HepG2 (cell line): ENCODE measurements around the gene CACNA1F. TPM values are rescaled to one million over a fixed set of nuclear protein-coding genes. Genes with fewer than 3 reads are reported as not detected.

Experiments used
- ATF3 ChIP-seq: sonication (generic); formaldehyde crosslinking; IDR thresholded peaks from 2 replicates; pipeline ENCODE4 v1.4.0; 2020; ENCODE audit warnings: missing genetic modification reagents
- BRD4 ChIP-seq: sonication (generic); formaldehyde crosslinking; IDR thresholded peaks from 2 replicates; pipeline ENCODE4 v1.4.0; 2020; ENCODE audit warnings: missing genetic modification reagents
- FOXO4 ChIP-seq: sonication (generic); formaldehyde crosslinking; conservative IDR thresholded peaks from 2 replicates; pipeline ENCODE4 v1.8.1; 2023; ENCODE audit warnings: missing genetic modification reagents
- GTF2F1 ChIP-seq: fragments of 150-350 bp; IDR thresholded peaks from 2 replicates; pipeline ENCODE4 v1.6.1; 2014; ENCODE audit warnings: low read length
- MIER2 ChIP-seq: IDR thresholded peaks from 2 replicates; pipeline ENCODE4 v1.6.1; 2016; ENCODE audit warnings: missing biosample characterization, missing genetic modification reagents
- RBM39 ChIP-seq: fragments of 200-400 bp; formaldehyde crosslinking; IDR thresholded peaks from one replicate; pipeline ENCODE4 v1.6.1; 2018; ENCODE audit warnings: antibody characterized with exemption, mild to moderate bottlenecking, low read depth, low read length; ENCODE audit not compliant: poor library complexity, severe bottlenecking
- SAFB2 ChIP-seq: sonication (generic); formaldehyde crosslinking; IDR thresholded peaks from 2 replicates; pipeline ENCODE4 v1.5.1; 2020; ENCODE audit warnings: missing genetic modification reagents, low read depth, mild to moderate bottlenecking, borderline replicate concordance
- SNAPC4 ChIP-seq: sonication (generic); formaldehyde crosslinking; IDR thresholded peaks from 2 replicates; pipeline ENCODE4 v1.4.0; 2020; ENCODE audit warnings: mild to moderate bottlenecking, missing genetic modification reagents
- WIZ ChIP-seq: sonication (generic); formaldehyde crosslinking; IDR thresholded peaks from 2 replicates; pipeline ENCODE4 v1.5.1; 2020; ENCODE audit warnings: mild to moderate bottlenecking, missing genetic modification reagents
- ZNF407 ChIP-seq: sonication (generic); formaldehyde crosslinking; IDR thresholded peaks from one replicate; pipeline ENCODE4 v1.5.1; 2020; ENCODE audit warnings: mild to moderate bottlenecking, missing genetic modification reagents; ENCODE audit errors: not compliant biosample characterization
- polyA plus RNA-seq, 8 experiments: library from polyadenylated mRNA; depleted of rRNA in 3 of 8; stranded (reverse) in 7 of 8; unstranded in 1 of 8; fragments of >200 nt; fragmentation: Illumina TruSeq in 4 of 8; extraction: Trizol in 4 of 8; gene quantifications; 2 replicates each; pipeline versions ENCODE4 v1.2.1 to v1.2.3, GENCODE V29; 2011 to 2016; ENCODE audit warnings: low read depth in 4 of 8, missing spikeins in 1 of 8, mixed read lengths in 1 of 8; ENCODE audit not compliant: insufficient read depth in 1 of 8
- total RNA-seq, 5 experiments: library from RNA; depleted of rRNA; stranded (reverse); fragments of >200 nt; fragmentation: Illumina TruSeq; extraction: Trizol; gene quantifications; 2 replicates each; pipeline ENCODE4 v1.2.3, GENCODE V29; 2016; ENCODE audit warnings: low read depth in 1 of 5

Gene CACNA1F
- total and polyA plus RNA-seq, 2 of the 13 experiments (the other 11 are each of a cell fraction or from before 2014, with no cell fraction given) = 0.03 TPM; not detected in 1

- TF ChIP-seq ZNF407 (CRISPR knock-in tag) (no peak), FOXO4 (0 out of 2 replicates have a peak, but pooled peaks have one; percentile 84), RBM39 (no peak), ATF3 (CRISPR knock-in tag) (0 out of 2 replicates have a peak, but pooled peaks have one; percentile 36), BRD4 (CRISPR knock-in tag) (peak; percentile 51; the same call in 1 of the 2 replicates), MIER2 (CRISPR knock-in tag) (peak; percentile 98), GTF2F1 (no peak), WIZ (CRISPR knock-in tag) (peak; percentile 89), SNAPC4 (CRISPR knock-in tag) (0 out of 2 replicates have a peak, but pooled peaks have one; percentile 50), SAFB2 (CRISPR knock-in tag) (peak; percentile 63; the same call in 1 of the 2 replicates)
Observed at GRCh38 chrX:49199906-49200771, 33.0 kb downstream of the CACNA1F start, which contains the start of gene SYP (continued).
